IPS-18a (cell line): Measurements from ENCODE around the gene HTRA2.
A peak's percentile ranks its signal among the peaks of the same experiment; 100 is the strongest.
"Not testable (repeated sequence)": the region's sequence is repeated elsewhere in the genome, so short reads cannot be mapped to it uniquely, and the experiment has no call there.

Experiments
- H3K27ac ChIP-seq: one replicate; pipeline ENCODE4 v1.5.1; 2013; ENCODE audit warnings: low read length
- H3K27me3 ChIP-seq: one replicate; pipeline ENCODE4 v1.6.1; 2013; ENCODE audit warnings: mild to moderate bottlenecking, low read length; ENCODE audit not compliant: control insufficient read depth, insufficient read depth
- H3K36me3 ChIP-seq: one replicate; pipeline ENCODE4 v1.6.1; 2013; ENCODE audit warnings: low read depth, low read length; ENCODE audit not compliant: control insufficient read depth
- H3K4me1 ChIP-seq: one replicate; pipeline ENCODE4 v1.6.1; 2013; ENCODE audit warnings: low read depth, low read length; ENCODE audit not compliant: control insufficient read depth
- H3K4me3 ChIP-seq: one replicate; pipeline ENCODE4 v1.5.1; 2013; ENCODE audit warnings: low read length
- H3K9ac ChIP-seq: one replicate; pipeline ENCODE4 v1.6.1; 2013; ENCODE audit warnings: mild to moderate bottlenecking, low read length, moderate library complexity
- H3K9me3 ChIP-seq: one replicate; pipeline ENCODE4 v1.6.1; 2013; ENCODE audit warnings: low read depth, low read length; ENCODE audit not compliant: control insufficient read depth

Gene HTRA2

DNA sequence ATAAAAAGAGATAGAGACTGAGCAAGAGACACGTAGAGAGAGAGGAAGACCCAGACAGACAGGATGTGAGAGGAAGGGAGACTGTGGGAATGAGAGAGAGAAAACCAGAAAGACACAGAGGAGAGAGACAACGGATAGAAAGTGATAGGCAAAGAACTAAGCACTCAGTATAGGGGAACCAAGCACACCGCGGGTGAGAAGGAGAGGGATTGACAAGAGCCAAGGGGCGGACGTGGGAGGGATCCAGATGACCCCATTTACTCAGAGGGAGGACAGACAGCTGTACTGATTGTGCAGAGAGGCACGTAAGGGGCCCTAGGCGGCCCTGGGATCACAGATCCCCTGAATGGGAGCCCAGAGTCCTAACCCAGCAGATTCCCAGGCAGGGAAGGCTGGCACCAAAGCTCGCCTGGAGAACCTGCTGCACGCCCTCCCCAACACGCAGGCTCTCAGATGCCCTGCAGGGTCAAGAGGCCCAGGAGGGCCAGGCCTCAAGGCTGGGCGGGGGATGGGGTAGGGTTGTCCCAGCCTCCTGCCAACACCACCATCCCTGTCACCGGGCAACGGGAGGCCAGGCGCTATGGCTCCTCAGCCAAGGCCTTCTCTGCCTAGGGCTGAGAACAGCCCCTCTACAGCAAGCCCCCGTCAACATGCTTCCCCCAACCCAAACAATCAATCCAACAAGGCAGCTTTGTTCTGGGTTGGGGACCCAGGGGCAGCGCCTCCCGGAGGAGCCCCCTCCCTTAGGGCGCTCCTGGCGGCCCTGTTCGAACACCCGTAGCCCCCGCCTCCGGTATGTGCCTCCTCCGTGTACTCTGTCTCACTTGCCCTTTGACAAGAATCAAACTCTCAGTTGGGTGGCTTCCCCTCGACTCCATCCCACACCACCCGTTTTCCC, 23.4 kb downstream of the HTRA2 start:
- Histone ChIP-seq H3K9ac (peak overlapping the region; percentile 38), H3K36me3 (no peaks in the 10 kb centered on the region), H3K9me3 (no peaks in the 10 kb centered on the region), H3K27me3 (peaks cover 49% of the 10 kb centered on the region), H3K4me3 (peak overlapping the region; percentile 87), H3K4me1 (peaks cover 10% of the 10 kb centered on the region), H3K27ac (no peak overlapping the region)

DNA sequence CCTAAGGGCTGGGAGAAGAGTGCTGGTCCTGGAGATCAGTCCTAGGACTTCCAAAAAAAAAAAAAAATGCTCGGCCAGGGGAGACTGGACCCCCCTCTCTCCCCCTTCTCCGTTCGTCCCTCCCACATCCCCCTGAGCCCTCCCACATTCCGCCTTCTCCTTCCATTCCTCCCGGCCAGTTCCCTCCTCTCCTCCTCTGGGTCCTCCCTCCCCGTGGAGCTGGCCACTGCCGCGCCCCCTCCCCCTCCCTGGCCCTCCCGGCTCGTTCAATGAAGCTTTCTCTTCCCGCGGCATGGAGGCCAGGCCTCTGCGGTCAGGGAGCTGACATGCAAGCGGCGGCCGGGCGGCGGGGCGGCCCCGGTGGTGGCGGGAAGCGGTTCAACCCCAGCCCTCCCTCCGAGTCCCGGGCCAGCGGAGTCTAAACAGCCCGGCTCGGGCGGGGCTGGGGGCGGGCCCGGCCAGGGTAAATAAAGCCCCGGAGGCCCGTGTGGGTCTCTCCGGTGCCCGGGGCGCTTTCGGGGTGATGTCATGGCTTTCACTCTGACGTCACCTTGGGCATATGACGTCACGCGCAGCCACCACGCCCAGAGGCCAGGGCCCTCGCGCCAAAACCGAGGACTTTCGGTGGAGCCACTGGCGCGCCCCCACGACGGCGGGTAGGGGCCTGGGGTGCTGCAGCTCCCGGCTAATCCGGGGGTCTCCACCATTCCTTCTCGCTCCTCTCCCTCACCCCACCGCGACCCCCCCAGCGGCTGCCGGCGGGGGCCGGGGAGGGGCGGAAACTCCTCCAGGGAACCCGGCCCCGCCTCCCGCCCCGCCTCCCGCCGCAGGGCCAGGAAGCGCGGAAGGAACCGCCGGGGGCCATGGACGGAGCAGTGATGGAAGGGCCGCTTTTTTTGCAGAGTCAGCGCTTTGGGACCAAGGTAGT, 24.4 kb downstream of the HTRA2 start, which contains the start of the genes DOK1 and LOXL3:
DOK1 (plus strand) TSS at position 829 of the 928 bp plus-strand sequence; CDS start at position 864, 35 bp downstream.
LOXL3 (minus strand) TSS at position 51 of the 928 bp plus-strand sequence. CDS start 1,308 bp downstream, outside the sequence.
- H3K4me1 ChIP-seq, result peaks cover 10% of the 10 kb centered on the region
- H3K9ac ChIP-seq, result peak within 1 kb of the TSS; percentile 65
- no peaks in the 10 kb centered on the region for H3K9me3 ChIP-seq
- no peaks in the 10 kb centered on the region for H3K36me3 ChIP-seq
- H3K27ac ChIP-seq, result no peak within 1 kb of the TSS
- peak within 1 kb of the TSS; percentile 87 for H3K4me3 ChIP-seq
- H3K27me3 ChIP-seq, result peaks cover 42% of the 10 kb centered on the region

DNA sequence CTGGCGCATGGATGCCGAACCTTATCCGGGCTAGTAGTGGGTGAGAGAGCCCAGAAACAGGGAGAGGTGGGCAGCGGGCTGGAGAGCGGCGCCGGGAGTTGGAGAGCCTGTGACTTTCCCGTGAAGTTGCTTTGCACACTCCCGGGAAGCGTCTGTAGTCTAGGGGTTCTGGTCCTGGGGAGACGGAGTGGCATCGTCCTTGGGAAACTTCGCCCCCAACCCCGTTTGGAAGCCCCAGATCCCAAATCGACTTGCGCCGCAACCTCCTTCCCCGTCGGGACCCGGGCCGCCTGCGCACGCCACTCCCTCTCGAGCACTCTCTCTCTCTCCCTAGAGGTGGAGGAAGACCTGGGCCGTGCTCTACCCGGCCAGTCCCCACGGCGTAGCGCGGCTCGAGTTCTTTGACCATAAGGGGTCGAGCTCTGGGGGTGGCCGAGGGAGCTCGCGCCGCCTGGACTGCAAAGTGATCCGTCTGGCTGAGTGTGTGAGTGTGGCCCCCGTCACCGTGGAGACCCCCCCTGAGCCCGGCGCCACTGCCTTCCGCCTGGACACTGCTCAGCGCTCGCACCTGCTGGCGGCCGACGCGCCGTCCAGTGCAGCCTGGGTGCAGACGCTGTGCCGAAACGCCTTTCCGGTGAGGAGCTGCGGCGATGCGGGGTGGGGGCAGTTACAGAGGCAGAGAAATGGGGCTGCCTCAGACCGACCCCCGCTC, 25.2 kb downstream of the HTRA2 start:
- peaks cover 15% of the 10 kb centered on the region for H3K4me1 ChIP-seq
- H3K27ac ChIP-seq, result no peak overlapping the region
- peak overlapping the region; percentile 87 for H3K4me3 ChIP-seq
- H3K36me3 ChIP-seq, result no peaks in the 10 kb centered on the region
- no peaks in the 10 kb centered on the region for H3K9me3 ChIP-seq
- peaks cover 34% of the 10 kb centered on the region for H3K27me3 ChIP-seq
- H3K9ac ChIP-seq, result peak overlapping the region; percentile 65

DNA sequence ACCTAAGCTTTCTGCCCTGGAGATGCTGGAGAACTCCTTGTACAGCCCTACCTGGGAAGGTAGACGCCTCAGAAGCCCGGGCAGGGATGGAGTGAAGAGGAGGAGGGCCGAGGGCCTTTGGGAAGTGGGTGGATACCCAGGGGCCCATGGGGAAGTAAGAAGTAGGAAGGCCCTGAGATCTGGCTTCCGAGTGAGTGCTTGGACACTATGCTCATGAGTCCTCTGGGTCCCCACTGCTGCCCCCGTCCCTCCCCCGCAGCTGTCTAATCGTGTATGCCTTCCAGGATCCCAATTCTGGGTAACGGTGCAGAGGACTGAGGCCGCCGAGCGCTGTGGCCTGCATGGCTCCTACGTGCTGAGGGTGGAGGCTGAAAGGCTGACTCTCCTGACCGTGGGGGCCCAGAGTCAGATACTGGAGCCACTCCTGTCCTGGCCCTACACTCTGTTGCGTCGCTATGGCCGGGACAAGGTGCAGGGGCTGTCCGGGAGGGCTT, 25.9 kb downstream of the HTRA2 start:
- H3K4me1 ChIP-seq, result peaks cover 22% of the 10 kb centered on the region
- peak overlapping the region; percentile 87 for H3K4me3 ChIP-seq
- H3K27me3 ChIP-seq, result peaks cover 32% of the 10 kb centered on the region
- no peaks in the 10 kb centered on the region for H3K36me3 ChIP-seq
- no peak overlapping the region for H3K9ac ChIP-seq
- no peaks in the 10 kb centered on the region for H3K9me3 ChIP-seq
- H3K27ac ChIP-seq, result no peak overlapping the region

DNA sequence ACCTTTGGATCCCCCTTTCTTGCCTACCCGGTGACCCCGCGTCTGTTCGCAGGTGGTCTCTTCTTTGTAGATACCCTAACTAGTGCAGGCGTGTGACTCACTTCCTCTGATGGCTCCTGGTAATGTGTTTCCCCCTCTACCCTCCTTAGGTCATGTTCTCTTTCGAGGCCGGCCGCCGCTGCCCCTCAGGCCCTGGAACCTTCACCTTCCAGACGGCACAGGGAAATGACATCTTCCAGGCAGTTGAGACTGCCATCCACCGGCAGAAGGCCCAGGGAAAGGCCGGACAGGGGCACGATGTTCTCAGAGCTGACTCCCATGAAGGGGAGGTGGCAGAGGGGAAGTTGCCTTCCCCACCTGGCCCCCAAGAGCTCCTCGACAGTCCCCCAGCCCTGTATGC, 26.4 kb downstream of the HTRA2 start:
- H3K4me3 ChIP-seq, result no peak overlapping the region

DNA sequence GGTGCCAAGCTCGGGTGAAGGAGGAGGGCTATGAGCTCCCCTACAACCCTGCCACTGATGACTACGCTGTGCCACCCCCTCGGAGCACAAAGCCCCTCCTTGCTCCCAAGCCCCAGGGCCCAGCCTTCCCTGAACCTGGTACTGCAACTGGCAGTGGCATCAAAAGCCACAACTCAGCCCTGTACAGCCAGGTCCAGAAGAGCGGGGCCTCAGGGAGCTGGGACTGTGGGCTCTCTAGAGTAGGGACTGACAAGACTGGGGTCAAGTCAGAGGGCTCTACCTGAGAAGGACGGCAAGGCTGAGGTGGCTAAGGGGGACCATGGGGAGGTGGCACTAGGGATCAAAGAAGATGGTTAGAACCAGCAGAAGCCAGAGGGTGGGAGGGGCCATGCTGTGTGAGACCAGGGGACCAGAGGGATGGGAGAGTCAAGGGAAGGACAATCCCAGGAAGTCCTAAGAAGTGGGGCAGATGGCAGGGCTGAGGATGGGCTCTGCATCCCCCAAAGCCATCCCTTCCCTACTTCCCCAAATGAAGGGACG, 27.2 kb downstream of the HTRA2 start:
- Histone ChIP-seq H3K4me3 (no peak overlapping the region), H3K27ac (no peak overlapping the region), H3K9me3 (no peaks in the 10 kb centered on the region), H3K36me3 (no peaks in the 10 kb centered on the region), H3K27me3 (peaks cover 40% of the 10 kb centered on the region), H3K4me1 (peaks cover 22% of the 10 kb centered on the region), H3K9ac (no peak overlapping the region)

More for the DNA sequence above, 26.4 kb downstream of the HTRA2 start:
- no peak overlapping the region for H3K9ac ChIP-seq
- H3K27me3 ChIP-seq, result peaks cover 33% of the 10 kb centered on the region
- H3K36me3 ChIP-seq, result no peaks in the 10 kb centered on the region
- no peak overlapping the region for H3K27ac ChIP-seq
- peaks cover 22% of the 10 kb centered on the region for H3K4me1 ChIP-seq
- no peaks in the 10 kb centered on the region for H3K9me3 ChIP-seq

DNA sequence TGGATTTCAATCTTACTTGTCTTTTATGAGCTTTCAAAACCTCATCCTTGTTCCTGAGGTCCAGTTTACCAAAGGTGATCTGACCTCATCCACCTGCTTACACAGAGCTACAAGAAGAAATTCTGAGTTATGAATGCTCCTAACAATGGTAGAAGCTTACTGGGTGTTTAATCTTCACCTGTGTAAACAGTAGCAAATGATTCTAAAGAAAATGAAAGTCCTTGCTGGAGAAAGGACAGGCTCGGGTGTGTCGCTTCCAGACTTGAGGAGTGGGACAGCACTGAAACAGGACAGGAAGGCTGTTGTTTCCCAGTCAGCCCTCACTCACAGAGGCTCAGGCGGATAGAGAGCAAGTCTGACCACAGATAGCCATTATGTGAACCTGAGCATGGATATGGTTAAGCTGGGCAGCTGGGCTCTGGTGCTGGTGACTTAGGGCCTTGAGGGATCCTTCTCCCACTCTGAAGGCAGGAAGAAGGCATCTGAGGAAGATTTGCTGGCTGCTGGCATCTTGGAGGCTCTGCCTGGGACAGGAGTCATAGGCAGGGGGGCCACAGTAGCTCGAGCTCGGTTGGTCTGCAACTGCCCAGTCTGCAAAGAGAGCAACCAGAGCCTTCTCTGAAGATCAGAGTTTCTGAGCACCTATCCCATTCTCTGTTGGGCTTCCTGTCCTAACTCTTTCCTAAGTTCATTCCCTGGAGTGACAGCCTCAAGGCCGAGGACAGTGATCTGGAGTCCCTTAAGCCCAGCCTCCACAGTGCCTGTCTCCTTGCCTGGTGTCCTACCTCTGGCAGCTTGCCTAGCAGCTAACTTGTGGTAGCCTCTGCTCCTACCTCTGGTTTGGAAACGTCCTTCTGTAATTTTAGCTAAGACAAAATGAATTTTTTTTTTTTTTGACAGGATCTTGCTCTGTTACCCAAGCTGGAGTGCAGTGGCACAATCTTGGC, 28.8 kb downstream of the HTRA2 start:
- Histone ChIP-seq H3K9ac (no peak overlapping the region), H3K27me3 (peaks cover 30% of the 10 kb centered on the region), H3K4me1 (peaks cover 12% of the 10 kb centered on the region), H3K9me3 (no peaks in the 10 kb centered on the region), H3K4me3 (no peak overlapping the region), H3K27ac (no peak overlapping the region), H3K36me3 (no peaks in the 10 kb centered on the region)

DNA sequence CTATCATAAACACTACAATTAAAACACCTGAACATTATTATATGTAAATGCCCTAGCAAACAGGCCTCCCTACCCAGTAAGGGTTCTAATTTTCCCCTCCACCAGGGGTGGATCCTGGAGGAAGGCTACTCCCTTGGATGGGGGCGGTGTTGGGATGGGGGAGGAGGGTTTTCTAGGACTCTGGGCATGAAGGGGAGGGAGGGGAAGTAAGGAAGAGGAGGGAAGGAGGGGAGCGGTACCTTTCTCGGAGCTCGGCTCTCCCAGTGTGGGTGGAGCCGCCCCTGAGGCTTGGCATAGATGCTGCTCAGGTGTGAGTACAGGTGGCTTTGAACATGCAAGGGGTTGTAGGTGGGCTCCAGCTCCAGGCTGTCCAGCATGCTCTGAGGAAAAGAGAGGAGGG, 30.2 kb downstream of the HTRA2 start:
- Histone ChIP-seq H3K36me3 (no peaks in the 10 kb centered on the region), H3K4me3 (no peak overlapping the region), H3K27ac (no peak overlapping the region), H3K9me3 (no peaks in the 10 kb centered on the region), H3K27me3 (peaks cover 38% of the 10 kb centered on the region), H3K4me1 (peaks cover 12% of the 10 kb centered on the region), H3K9ac (no peak overlapping the region)

DNA sequence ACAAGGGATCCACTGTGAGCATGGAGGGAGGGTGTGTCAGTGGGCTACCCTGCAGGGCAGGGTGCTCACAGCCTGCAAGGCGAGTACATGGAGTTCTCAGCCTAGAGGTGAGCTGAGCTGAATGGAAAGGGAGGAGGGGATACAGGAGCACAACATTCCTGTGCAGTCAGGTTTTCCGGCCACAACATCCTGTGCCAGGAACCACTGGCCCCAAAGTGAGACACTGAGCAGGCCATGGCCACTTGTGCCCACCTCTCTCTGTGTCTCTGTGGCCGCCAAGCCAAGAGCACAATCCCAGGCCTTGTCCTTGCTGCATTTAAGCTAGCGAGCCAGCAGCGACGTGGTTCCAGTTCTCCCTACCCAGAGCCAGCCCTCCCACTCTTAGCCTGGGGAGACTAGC, 30.9 kb downstream of the HTRA2 start:
- Histone ChIP-seq H3K4me1 (peaks cover 12% of the 10 kb centered on the region), H3K27ac (no peak overlapping the region), H3K27me3 (peaks cover 32% of the 10 kb centered on the region), H3K4me3 (no peak overlapping the region), H3K36me3 (no peaks in the 10 kb centered on the region), H3K9me3 (no peaks in the 10 kb centered on the region), H3K9ac (no peak overlapping the region)

DNA sequence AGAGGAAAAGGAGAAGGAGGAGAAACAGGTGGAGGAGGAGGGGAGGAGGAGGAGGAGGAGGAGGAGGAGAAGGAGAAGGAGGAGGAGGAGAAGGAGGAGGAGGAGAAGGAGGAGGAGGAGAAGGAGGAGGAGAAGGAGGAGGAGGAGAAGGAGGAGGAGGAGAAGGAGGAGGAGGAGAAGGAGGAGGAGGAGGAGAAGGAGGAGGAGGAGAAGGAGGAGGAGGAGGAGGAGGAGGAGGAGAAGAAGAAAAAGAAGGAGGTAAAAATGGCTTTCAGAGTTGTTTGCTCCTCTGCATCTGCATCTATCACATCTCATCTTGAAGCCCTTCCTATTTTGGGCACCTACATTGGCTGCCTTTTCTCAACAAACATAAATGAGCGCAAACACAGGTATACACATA, 31.3 kb downstream of the HTRA2 start:
- H3K9ac ChIP-seq, result not testable (repeated sequence)

More for the DNA sequence above, 31.3 kb downstream of the HTRA2 start:
- not testable (repeated sequence) for H3K36me3 ChIP-seq, H3K9me3 ChIP-seq, H3K27ac ChIP-seq, H3K4me3 ChIP-seq
- peaks cover 12% of the 10 kb centered on the region for H3K4me1 ChIP-seq
- H3K27me3 ChIP-seq, result peaks cover 28% of the 10 kb centered on the region
